ENCODE measurements around the gene GALNT16. TPM values are rescaled to one million over a fixed set of nuclear protein-coding genes. Genes with fewer than 3 reads are reported as not detected.

The GALNT16 gene
- total and polyA plus RNA-seq, 2 experiments from 2014 or later: 1.7 to 2.6 TPM

DNA sequence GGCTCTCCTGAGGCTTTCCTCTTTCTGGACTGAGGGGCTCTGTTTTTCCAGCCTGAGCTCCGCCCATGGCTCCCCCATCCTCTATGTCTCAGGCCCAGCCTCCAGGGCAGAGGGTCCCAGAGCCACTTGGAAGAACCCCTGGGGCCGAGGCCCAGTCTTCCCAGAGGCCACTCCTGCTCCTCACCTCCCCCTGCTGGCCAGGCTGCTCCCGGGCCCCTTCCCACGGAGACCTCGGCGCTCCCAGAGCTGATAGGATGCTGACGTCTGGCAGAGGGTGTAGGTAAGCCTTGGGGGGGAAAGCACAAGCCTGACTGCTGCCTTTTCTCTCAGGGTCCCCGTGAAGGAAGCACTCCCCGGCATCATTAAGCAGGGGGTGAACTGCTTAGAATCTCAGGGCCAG is 86.8 kb downstream of the GALNT16 start:
- H3K9me2 ChIP-seq (replicated peaks; ENCODE audit: insufficient read depth): no peaks in the 10 kb centered on the region
- no peaks in the 10 kb centered on the region for H3K27me3 ChIP-seq
- H3K4me3 ChIP-seq: no peak overlapping the region
- no peaks in the 10 kb centered on the region for H3K9me3 ChIP-seq (ENCODE audit: low read depth)
- peak; percentile 40 for DNase-seq (ENCODE audit: low spot score)
- H4K20me1 ChIP-seq (ENCODE audit: insufficient read depth, poor library complexity, severe bottlenecking): no peaks in the 10 kb centered on the region
- H3K36me3 ChIP-seq (replicated peaks; ENCODE audit: insufficient read depth, low read depth): no peaks in the 10 kb centered on the region
- no peak for TF ChIP-seq EZH2 (IDR thresholded peaks at IDR 0.05; ENCODE audit: borderline replicate concordance)
- no peak for TF ChIP-seq EZH2phosphoT487 (IDR thresholded peaks at IDR 0.05; ENCODE audit: low read depth, severe bottlenecking, unreplicated experiment)
- TF ChIP-seq CTCF (IDR thresholded peaks at IDR 0.05; ENCODE audit: poor library complexity): peak; percentile 42
- no peak overlapping the region for H3K4me2 ChIP-seq
- no peak overlapping the region for H2AFZ ChIP-seq
- no peak overlapping the region for H3K27ac ChIP-seq
- no peaks in the 10 kb centered on the region for H3K4me1 ChIP-seq (ENCODE audit: insufficient read depth)
- 23% methylated on average over 9 of the region's 9 CpGs for WGBS (ENCODE audit: low lambda C conversion rate, missing lambda C conversion rate)
- H3K79me2 ChIP-seq: no peaks in the 10 kb centered on the region

GRCh38 chr14:69349091-69349777 is 89.3 kb downstream of the GALNT16 start:
- Histone ChIP-seq H3K4me2 (no peak overlapping the region), H3K27ac (no peak overlapping the region)
- no peak for TF ChIP-seq EZH2phosphoT487 (IDR thresholded peaks at IDR 0.05; ENCODE audit: low read depth, severe bottlenecking, unreplicated experiment)
- no peak for TF ChIP-seq EZH2 (IDR thresholded peaks at IDR 0.05; ENCODE audit: borderline replicate concordance)
- no peak for TF ChIP-seq CTCF (IDR thresholded peaks at IDR 0.05; ENCODE audit: poor library complexity)

GRCh38 chr14:69350892-69351291 is 90.9 kb downstream of the GALNT16 start:
- TF ChIP-seq EZH2phosphoT487 (IDR thresholded peaks at IDR 0.05; ENCODE audit: low read depth, severe bottlenecking, unreplicated experiment) (no peak), EZH2 (IDR thresholded peaks at IDR 0.05; ENCODE audit: borderline replicate concordance) (no peak), CTCF (IDR thresholded peaks at IDR 0.05; ENCODE audit: poor library complexity) (no peak)
- WGBS (ENCODE audit: low lambda C conversion rate, missing lambda C conversion rate): 84% methylated on average over 5 of the region's 5 CpGs

More at GRCh38 chr14:69349091-69349777, 89.3 kb downstream of the GALNT16 start:
- WGBS (ENCODE audit: low lambda C conversion rate, missing lambda C conversion rate): 79% methylated on average over 11 of the region's 11 CpGs
- Histone ChIP-seq H3K27me3 (no peaks in the 10 kb centered on the region), H3K9me3 (ENCODE audit: low read depth) (no peaks in the 10 kb centered on the region), H3K36me3 (replicated peaks; ENCODE audit: insufficient read depth, low read depth) (no peaks in the 10 kb centered on the region), H2AFZ (no peak overlapping the region), H3K4me1 (ENCODE audit: insufficient read depth) (no peaks in the 10 kb centered on the region), H3K4me3 (no peak overlapping the region), H4K20me1 (ENCODE audit: insufficient read depth, poor library complexity, severe bottlenecking) (no peaks in the 10 kb centered on the region), H3K9me2 (replicated peaks; ENCODE audit: insufficient read depth) (no peaks in the 10 kb centered on the region), H3K79me2 (no peaks in the 10 kb centered on the region)
- no peak for DNase-seq (ENCODE audit: low spot score)

More at GRCh38 chr14:69350892-69351291, 90.9 kb downstream of the GALNT16 start:
- Histone ChIP-seq H3K27ac (no peak overlapping the region), H3K4me2 (no peak overlapping the region), H3K9me3 (ENCODE audit: low read depth) (no peaks in the 10 kb centered on the region), H3K4me3 (no peak overlapping the region), H3K4me1 (ENCODE audit: insufficient read depth) (no peaks in the 10 kb centered on the region), H3K79me2 (no peaks in the 10 kb centered on the region), H4K20me1 (ENCODE audit: insufficient read depth, poor library complexity, severe bottlenecking) (no peaks in the 10 kb centered on the region), H3K36me3 (replicated peaks; ENCODE audit: insufficient read depth, low read depth) (no peaks in the 10 kb centered on the region), H3K27me3 (no peaks in the 10 kb centered on the region), H2AFZ (no peak overlapping the region), H3K9me2 (replicated peaks; ENCODE audit: insufficient read depth) (no peaks in the 10 kb centered on the region)
- no peak for DNase-seq (ENCODE audit: low spot score)
